ENCODE data around the gene CLEC3B.
A peak's percentile ranks its signal among the peaks of the same experiment; 100 is the strongest.

Gene CLEC3B

DNA sequence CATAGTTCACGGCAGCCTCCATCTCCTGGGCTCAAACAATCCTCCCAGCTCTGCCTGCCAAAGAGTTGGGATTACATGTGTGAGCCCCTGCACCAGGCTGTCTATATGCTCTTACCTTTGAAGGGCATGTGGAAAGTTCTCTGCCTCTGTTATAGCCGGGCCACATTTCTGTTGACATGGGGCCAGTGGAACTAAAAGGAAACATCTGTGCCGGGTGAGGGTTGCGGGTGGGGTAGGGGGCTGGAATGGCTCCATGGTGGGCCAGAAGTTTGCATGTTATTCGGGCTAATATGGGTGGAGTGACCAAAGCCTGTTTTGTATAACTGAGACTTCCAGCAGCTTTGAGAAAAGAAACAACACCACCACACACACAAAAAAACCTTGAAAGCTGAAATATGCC is 8.3 kb upstream of the CLEC3B start:
- H3K36me3 Mint-ChIP-seq, result peaks cover 6% of the 10 kb centered on the region
- DNase-seq (ENCODE audit: low spot score in 2 of 2) (no peak), ATAC-seq (no peak)
- H3K4me1 Mint-ChIP-seq, result peaks cover 16% of the 10 kb centered on the region
- H3K9me3 Mint-ChIP-seq, result no peaks in the 10 kb centered on the region
- no peak overlapping the region for H3K4me3 Mint-ChIP-seq
- no peak overlapping the region for H3K27ac Mint-ChIP-seq

- ATAC-seq (no peak), DNase-seq (ENCODE audit: low spot score in 2 of 2) (no peak)
- H3K27ac Mint-ChIP-seq, result no peak overlapping the region
- no peaks in the 10 kb centered on the region for H3K9me3 Mint-ChIP-seq
- H3K4me3 Mint-ChIP-seq, result no peak overlapping the region
- H3K36me3 Mint-ChIP-seq, result no peaks in the 10 kb centered on the region
- peaks cover 16% of the 10 kb centered on the region for H3K4me1 Mint-ChIP-seq
These were observed 5.6 kb upstream of the CLEC3B start for GRCh38 chr3:45020534-45020933.

GRCh38 chr3:45021524-45022297 is 4.4 kb upstream of the CLEC3B start:
- H3K4me1 Mint-ChIP-seq, result peaks cover 16% of the 10 kb centered on the region
- DNase-seq (ENCODE audit: low spot score in 2 of 2), result no peak
- H3K27ac Mint-ChIP-seq, result no peak overlapping the region
- no peak for ATAC-seq
- H3K4me3 Mint-ChIP-seq, result no peak overlapping the region
- H3K9me3 Mint-ChIP-seq, result no peaks in the 10 kb centered on the region
- no peaks in the 10 kb centered on the region for H3K36me3 Mint-ChIP-seq

- no peak for DNase-seq (ENCODE audit: low spot score in 2 of 2)
- Mint-ChIP-seq H3K36me3 (no peaks in the 10 kb centered on the region), H3K4me1 (peaks cover 16% of the 10 kb centered on the region), H3K27ac (no peak overlapping the region), H3K9me3 (no peaks in the 10 kb centered on the region), H3K4me3 (no peak overlapping the region)
- no peak for ATAC-seq
These were observed 2.4 kb upstream of the CLEC3B start for GRCh38 chr3:45023675-45024074.

DNA sequence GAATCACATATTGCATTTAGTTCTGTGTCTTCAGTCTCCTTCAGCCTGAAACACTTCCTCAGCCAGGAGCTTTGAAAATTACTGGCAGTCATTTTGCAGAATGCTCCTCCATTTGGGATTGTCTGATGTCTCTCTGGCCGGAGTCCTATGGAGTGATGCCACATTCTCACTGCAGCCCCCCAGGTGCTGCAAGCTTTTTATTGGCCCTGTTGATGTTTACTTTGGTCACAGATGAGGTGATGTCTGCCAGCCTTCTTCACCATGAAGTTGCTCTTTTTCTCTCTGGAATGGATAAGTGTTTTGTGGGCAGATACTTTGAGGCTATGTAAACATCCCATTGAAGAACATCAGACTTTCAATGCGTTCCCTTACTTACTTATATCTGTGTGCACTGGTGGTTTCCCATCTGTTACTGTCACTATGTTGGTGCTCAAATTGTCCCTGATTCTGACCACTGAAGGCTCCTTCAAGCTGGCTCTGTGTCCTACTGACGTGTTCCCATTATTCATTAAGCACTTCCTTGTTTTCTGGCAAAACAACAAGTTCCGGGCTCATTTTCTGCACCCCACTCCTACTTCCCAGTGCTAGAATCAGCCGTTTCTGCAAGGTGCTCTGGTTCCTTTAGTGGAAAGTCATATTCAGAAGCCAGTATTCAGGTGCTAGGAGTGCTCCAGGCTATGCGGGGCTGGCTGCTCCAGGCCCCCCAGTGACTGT is 1.4 kb upstream of the CLEC3B start:
- DNase-seq (ENCODE audit: low spot score in 2 of 2), result no peak
- peaks cover 16% of the 10 kb centered on the region for H3K4me1 Mint-ChIP-seq
- H3K36me3 Mint-ChIP-seq, result no peaks in the 10 kb centered on the region
- H3K27ac Mint-ChIP-seq, result no peak overlapping the region
- no peak overlapping the region for H3K4me3 Mint-ChIP-seq
- H3K9me3 Mint-ChIP-seq, result no peaks in the 10 kb centered on the region
- ATAC-seq, result no peak

DNA sequence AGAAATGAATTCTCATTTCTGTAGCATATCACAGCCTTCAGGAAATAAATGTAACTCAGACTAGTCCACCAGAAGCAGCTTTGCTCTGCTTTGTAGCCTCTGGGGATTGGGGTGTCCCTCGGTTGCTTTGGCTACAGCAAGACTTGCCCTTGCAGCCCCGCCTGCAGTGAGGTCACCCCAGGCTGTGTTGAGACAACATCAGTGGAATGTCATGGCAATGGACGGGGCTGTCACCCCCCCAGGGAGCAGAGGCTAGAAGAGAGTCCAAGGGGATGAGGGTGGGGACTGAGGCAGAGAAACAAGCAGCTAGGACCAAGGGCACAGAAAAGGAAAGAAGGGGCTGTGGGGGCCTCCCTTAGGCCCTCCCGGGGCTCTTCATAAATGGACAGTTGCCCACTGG is 854 bp downstream of the CLEC3B start:
- no peaks in the 10 kb centered on the region for H3K9me3 Mint-ChIP-seq
- H3K27ac Mint-ChIP-seq, result no peak overlapping the region
- no peak for ATAC-seq
- H3K36me3 Mint-ChIP-seq, result no peaks in the 10 kb centered on the region
- H3K4me3 Mint-ChIP-seq, result no peak overlapping the region
- no peak for DNase-seq (ENCODE audit: low spot score in 2 of 2)
- no peaks in the 10 kb centered on the region for H3K4me1 Mint-ChIP-seq

GRCh38 chr3:45027441-45027840 is 1.3 kb downstream of the CLEC3B start:
- ATAC-seq (no peak), DNase-seq (ENCODE audit: low spot score in 2 of 2) (no peak)
- Mint-ChIP-seq H3K9me3 (no peaks in the 10 kb centered on the region), H3K27ac (no peak overlapping the region), H3K36me3 (no peaks in the 10 kb centered on the region), H3K4me3 (no peak overlapping the region), H3K4me1 (no peaks in the 10 kb centered on the region)

DNA sequence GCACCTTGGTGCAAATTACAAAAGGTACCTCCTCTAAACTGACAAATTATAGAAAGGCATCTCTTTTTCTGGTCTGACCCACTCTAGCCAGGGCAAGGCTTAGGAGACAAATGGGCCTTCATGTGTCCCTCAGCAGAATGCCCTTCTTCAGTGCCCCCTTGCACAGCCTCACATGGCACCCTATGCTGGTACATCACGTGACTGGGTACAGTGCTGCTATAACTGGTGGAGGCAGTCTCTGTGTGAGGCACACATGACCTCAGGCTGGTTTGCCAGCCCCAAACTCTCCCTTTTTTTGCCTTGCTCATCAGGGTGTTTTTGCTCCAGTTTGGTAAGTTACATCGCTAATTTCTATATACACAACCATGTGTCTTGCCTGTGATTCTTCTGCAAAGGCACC is 3.1 kb downstream of the CLEC3B start:
- Mint-ChIP-seq H3K4me1 (peaks cover 8% of the 10 kb centered on the region), H3K27ac (no peak overlapping the region), H3K9me3 (no peaks in the 10 kb centered on the region), H3K36me3 (no peaks in the 10 kb centered on the region), H3K4me3 (no peak overlapping the region)
- no peak for ATAC-seq
- no peak for DNase-seq (ENCODE audit: low spot score in 2 of 2)

DNA sequence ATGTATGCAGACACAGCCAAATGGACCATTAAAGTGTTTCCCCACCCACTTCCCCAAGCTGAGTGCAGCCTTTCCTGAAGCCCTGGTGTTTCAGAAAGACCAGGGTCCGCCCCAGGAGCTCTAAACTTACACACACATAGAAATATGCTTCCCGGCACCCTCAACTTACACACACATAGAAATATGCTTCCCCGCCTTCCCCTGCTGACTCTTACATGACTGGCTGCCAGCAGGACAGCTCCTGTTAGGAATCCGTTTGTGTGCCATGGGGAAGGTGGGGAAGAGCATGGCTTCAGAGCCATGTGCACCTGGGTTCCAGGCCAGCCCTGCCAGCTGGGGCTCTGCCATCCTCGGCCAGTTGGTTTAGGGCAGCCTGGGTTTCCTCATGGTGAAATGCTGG is 3.6 kb downstream of the CLEC3B start:
- DNase-seq (ENCODE audit: low spot score in 2 of 2) (no peak), ATAC-seq (no peak)
- H3K36me3 Mint-ChIP-seq, result no peaks in the 10 kb centered on the region
- no peaks in the 10 kb centered on the region for H3K9me3 Mint-ChIP-seq
- H3K4me3 Mint-ChIP-seq, result no peak overlapping the region
- H3K4me1 Mint-ChIP-seq, result peaks cover 13% of the 10 kb centered on the region
- no peak overlapping the region for H3K27ac Mint-ChIP-seq

DNA sequence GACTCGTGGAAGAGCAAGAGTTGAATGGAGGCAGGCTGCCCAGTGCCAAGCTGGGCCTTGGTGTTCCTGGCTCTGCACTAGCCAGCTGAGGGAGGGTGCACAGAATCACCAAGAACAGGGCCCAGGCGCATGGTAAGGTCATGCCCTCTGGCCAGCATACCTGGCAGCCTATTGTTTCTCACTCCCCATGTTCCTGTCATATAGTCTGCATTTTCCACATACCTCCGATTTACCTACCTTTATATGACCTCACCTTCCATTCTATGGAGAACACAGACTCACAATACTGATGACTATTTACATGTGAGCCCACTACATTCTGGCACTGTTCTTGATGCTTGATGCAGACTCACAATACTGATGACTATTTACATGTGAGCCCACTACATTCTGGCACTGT is 5.4 kb downstream of the CLEC3B start:
- no peaks in the 10 kb centered on the region for H3K9me3 Mint-ChIP-seq
- no peaks in the 10 kb centered on the region for H3K36me3 Mint-ChIP-seq
- H3K27ac Mint-ChIP-seq, result no peak overlapping the region
- ATAC-seq (no peak), DNase-seq (ENCODE audit: low spot score in 2 of 2) (no peak)
- no peak overlapping the region for H3K4me3 Mint-ChIP-seq
- H3K4me1 Mint-ChIP-seq, result peaks cover 32% of the 10 kb centered on the region

DNA sequence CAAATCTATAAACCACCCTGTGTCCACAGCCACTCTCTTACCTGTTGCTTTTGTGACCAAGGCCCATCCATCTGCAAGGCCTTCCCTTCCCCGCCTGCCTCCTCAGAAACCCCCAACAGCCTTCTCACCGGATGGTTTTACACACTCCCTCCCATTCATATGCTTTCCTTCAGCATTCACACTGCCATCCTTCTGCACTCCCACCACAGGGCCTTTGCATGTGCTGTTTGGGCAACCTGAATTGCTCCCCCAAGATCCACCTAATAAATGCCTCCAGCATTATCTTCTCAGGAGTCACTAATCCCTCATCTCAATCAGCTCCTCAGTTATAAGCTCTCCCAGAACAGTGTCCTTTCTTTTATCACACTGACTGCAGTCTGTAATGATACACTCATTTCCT is 6.0 kb downstream of the CLEC3B start:
- Mint-ChIP-seq H3K4me1 (peaks cover 32% of the 10 kb centered on the region), H3K9me3 (no peaks in the 10 kb centered on the region), H3K27ac (no peak overlapping the region), H3K4me3 (no peak overlapping the region), H3K36me3 (no peaks in the 10 kb centered on the region)
- no peak for DNase-seq (ENCODE audit: low spot score in 2 of 2)
- ATAC-seq, result no peak

DNA sequence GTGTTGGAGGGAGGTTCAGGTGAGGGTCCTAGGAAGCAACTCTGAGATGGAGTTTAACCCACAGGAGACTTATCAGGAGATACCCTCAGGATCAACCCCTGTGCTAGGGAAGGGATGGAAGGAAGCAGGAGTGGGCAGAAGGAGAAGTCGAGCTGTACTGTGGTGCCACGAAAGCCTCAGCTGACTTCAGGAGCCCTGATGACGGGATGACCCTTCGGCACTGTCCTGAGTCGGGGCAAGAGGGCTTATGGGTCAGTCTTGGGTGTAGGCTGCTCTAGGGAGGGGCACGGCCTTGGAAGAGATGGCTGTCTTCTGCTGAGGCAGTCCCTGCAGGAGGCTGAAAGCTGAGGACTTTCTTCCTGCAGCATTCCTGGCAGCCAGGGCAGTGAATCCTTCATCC is 7.7 kb downstream of the CLEC3B start:
- no peak overlapping the region for H3K27ac Mint-ChIP-seq
- H3K36me3 Mint-ChIP-seq, result no peaks in the 10 kb centered on the region
- ATAC-seq, result no peak
- H3K4me3 Mint-ChIP-seq, result no peak overlapping the region
- H3K9me3 Mint-ChIP-seq, result no peaks in the 10 kb centered on the region
- no peak for DNase-seq (ENCODE audit: low spot score in 2 of 2)
- H3K4me1 Mint-ChIP-seq, result peaks cover 32% of the 10 kb centered on the region

DNA sequence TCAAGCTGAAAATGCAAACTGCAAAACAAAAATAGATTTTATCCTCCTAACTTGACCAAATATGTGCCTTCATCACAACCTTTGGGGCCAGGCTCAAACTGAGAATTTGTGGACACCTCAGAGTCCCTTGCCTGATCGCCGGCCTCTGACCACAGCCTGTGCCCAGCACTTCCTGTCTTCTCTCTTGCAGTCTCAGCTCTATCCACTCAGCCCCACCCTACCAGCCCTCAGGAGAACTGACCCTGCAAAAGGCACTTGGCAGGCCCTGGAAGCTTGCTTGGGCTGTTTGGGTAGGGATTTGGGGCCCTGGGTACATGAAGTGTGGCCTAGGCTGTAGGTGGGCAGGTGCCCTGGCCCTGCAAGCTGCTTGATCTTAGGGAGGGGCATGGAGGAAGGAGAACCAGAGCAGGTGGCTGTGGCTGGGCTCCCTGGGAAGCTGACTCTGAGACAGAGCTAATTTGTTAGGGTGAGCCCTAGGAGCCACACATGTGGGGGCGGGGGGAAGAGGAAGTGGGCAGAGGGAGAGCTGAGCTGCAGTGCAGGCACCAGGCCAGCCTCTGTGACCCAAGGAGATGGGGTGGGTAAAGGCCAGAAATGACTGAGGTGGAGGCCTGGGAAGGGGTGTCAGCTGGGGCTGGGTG is 8.6 kb downstream of the CLEC3B start:
- Mint-ChIP-seq H3K4me1 (peaks cover 32% of the 10 kb centered on the region), H3K9me3 (no peaks in the 10 kb centered on the region), H3K36me3 (no peaks in the 10 kb centered on the region), H3K4me3 (peak overlapping the region; percentile 60), H3K27ac (no peak overlapping the region)
- ATAC-seq (peak; percentile 61), DNase-seq (ENCODE audit: low spot score in 2 of 2) (peak in 1 of 2 donors; percentile 68)

DNA sequence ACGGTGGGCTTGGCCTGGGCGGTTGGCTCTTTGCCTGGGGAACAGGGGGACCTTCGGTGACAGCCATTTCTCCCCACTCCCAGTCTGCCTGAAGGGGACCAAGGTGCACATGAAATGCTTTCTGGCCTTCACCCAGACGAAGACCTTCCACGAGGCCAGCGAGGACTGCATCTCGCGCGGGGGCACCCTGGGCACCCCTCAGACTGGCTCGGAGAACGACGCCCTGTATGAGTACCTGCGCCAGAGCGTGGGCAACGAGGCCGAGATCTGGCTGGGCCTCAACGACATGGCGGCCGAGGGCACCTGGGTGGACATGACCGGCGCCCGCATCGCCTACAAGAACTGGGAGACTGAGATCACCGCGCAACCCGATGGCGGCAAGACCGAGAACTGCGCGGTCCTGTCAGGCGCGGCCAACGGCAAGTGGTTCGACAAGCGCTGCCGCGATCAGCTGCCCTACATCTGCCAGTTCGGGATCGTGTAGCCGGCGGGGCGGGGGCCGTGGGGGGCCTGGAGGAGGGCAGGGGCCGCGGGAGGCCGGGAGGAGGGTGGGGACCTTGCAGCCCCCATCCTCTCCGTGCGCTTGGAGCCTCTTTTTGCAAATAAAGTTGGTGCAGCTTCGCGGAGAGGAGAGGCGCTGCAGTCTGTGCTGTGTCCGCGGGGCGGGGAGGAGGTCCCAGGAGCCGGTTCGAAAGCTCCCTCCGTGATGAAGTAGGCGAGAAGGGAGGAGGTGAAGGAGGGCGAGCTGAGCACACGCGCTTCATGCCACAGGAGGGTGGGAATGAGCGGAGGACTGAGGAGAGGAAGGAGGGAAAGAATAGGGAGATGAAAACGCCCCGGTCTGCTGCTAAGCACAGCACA is 9.6 kb downstream of the CLEC3B start:
- DNase-seq (ENCODE audit: low spot score in 2 of 2) (no peak), ATAC-seq (no peak)
- Mint-ChIP-seq H3K36me3 (no peaks in the 10 kb centered on the region), H3K4me3 (peak overlapping the region; percentile 60), H3K9me3 (no peaks in the 10 kb centered on the region), H3K4me1 (peaks cover 32% of the 10 kb centered on the region), H3K27ac (no peak overlapping the region)

All from stimulated activated effector memory CD8-positive, alpha-beta T cell treated with anti-CD3 and anti-CD28 coated beads, Interleukin-12 subunit alpha, Interleukin-12 subunit beta, amount 100 ng/mL, for 72 hours (primary cell).